GM23338 (cell line): Measurements from ENCODE around the gene TBX1. TPM values are rescaled to one million over a fixed set of nuclear protein-coding genes. Genes with fewer than 3 reads are reported as not detected.

Source experiments
- ATAC-seq: fragments of 200-7000 bp; cut with Tn5 transposase; 3 replicates; pipeline ENCODE4 v1.9.1; 2020
- DNase-seq: peaks from one replicate; pipeline ENCODE4 v3.0.0-alpha.2; 2015; ENCODE audit warnings: low spot score
- H2AFZ ChIP-seq: fragments of 200-600 bp; sonication (generic); 2 replicates; pipeline ENCODE4 v1.8.0; 2016; ENCODE audit warnings: antibody characterized with exemption, mild to moderate bottlenecking, moderate library complexity
- H3F3A ChIP-seq: fragments of 200-600 bp; sonication (generic); replicated peaks from 2 replicates; pipeline ENCODE4 v1.8.0; 2017; ENCODE audit warnings: antibody characterized with exemption, mixed run types, low read depth
- H3K27ac ChIP-seq: fragments of 200-600 bp; sonication (generic); 2 replicates; pipeline ENCODE4 v1.6.1; 2016; ENCODE audit warnings: low read depth
- H3K27me3 ChIP-seq: fragments of 200-600 bp; sonication (generic); 2 replicates; pipeline ENCODE4 v1.8.0; 2016; ENCODE audit warnings: mild to moderate bottlenecking, mixed run types, moderate library complexity; ENCODE audit not compliant: insufficient read depth
- H3K36me3 ChIP-seq: fragments of 200-600 bp; sonication (generic); 2 replicates; pipeline ENCODE4 v1.8.0; 2016; ENCODE audit warnings: mild to moderate bottlenecking; ENCODE audit not compliant: insufficient read depth
- H3K4me1 ChIP-seq: fragments of 200-600 bp; sonication (generic); 2 replicates; pipeline ENCODE4 v1.8.0; 2016; ENCODE audit warnings: mild to moderate bottlenecking, moderate library complexity; ENCODE audit not compliant: insufficient read depth
- H3K4me2 ChIP-seq: fragments of 200-600 bp; sonication (generic); 2 replicates; pipeline ENCODE4 v1.7.1; 2017; ENCODE audit warnings: mixed run types
- H3K4me3 ChIP-seq: fragments of 200-600 bp; sonication (generic); 2 replicates; pipeline ENCODE4 v1.6.1; 2016; ENCODE audit warnings: mixed run types
- H3K79me2 ChIP-seq: fragments of 200-600 bp; sonication (generic); replicated peaks from 2 replicates; pipeline ENCODE4 v1.8.0; 2017; ENCODE audit warnings: mild to moderate bottlenecking; ENCODE audit not compliant: insufficient read depth
- H3K9me2 ChIP-seq: fragments of 200-600 bp; sonication (generic); 2 replicates; pipeline ENCODE4 v1.8.0; 2017; ENCODE audit not compliant: insufficient read depth
- H4K20me1 ChIP-seq: fragments of 200-600 bp; sonication (generic); replicated peaks from 2 replicates; pipeline ENCODE4 v1.8.0; 2017; ENCODE audit warnings: mild to moderate bottlenecking; ENCODE audit not compliant: insufficient read depth
- H3K27ac Mint-ChIP-seq: 2 replicates; pipeline ENCODE4 v1.8.0; 2020; ENCODE audit warnings: inconsistent platforms, mild to moderate bottlenecking, moderate library complexity, mixed read lengths
- H3K27me3 Mint-ChIP-seq: 3 replicates; pipeline ENCODE4 v1.8.0; 2022; ENCODE audit warnings: low read depth, mild to moderate bottlenecking, moderate library complexity, mixed read lengths, inconsistent platforms; ENCODE audit not compliant: insufficient read depth, poor library complexity
- H3K36me3 Mint-ChIP-seq: 3 replicates; pipeline ENCODE4 v1.8.0; 2021; ENCODE audit warnings: low read depth, mild to moderate bottlenecking, inconsistent platforms, moderate library complexity, mixed read lengths
- H3K4me1 Mint-ChIP-seq: 3 replicates; pipeline ENCODE4 v1.8.0; 2020; ENCODE audit warnings: mild to moderate bottlenecking, inconsistent platforms, mixed read lengths
- H3K4me3 Mint-ChIP-seq: 3 replicates; pipeline ENCODE4 v1.8.0; 2021; ENCODE audit warnings: moderate library complexity, mild to moderate bottlenecking, inconsistent platforms, mixed read lengths
- H3K9me3 Mint-ChIP-seq: 3 replicates; pipeline ENCODE4 v1.8.0; 2020; ENCODE audit warnings: moderate library complexity, mild to moderate bottlenecking, inconsistent platforms, mixed read lengths
- CREB1 ChIP-seq: fragments of 250-450 bp; sonication (Bioruptor Pico); IDR thresholded peaks from 2 replicates; pipeline ENCODE4 v1.5.0; 2020; ENCODE audit warnings: low read depth, mild to moderate bottlenecking, moderate library complexity
- EZH2phosphoT487 ChIP-seq: fragments of 200-600 bp; sonication (generic); IDR thresholded peaks from one replicate; pipeline ENCODE4 v1.8.1; 2018; ENCODE audit warnings: antibody characterized with exemption; ENCODE audit not compliant: unreplicated experiment
- NANOG ChIP-seq: IDR thresholded peaks from 2 replicates; pipeline ENCODE4 v1.6.1; 2016; ENCODE audit warnings: antibody characterized with exemption, borderline replicate concordance
- POLR2AphosphoS5 ChIP-seq: IDR thresholded peaks from 2 replicates; pipeline ENCODE4 v1.6.1; 2016; ENCODE audit warnings: antibody characterized with exemption, low read depth
- ZNF114 ChIP-seq: fragments of 250-450 bp; sonication (Bioruptor Pico); IDR thresholded peaks from 2 replicates; pipeline ENCODE4 v1.5.0; 2020; ENCODE audit warnings: mild to moderate bottlenecking, moderate library complexity
- ZNF331 ChIP-seq: fragments of 250-450 bp; sonication (Bioruptor Pico); IDR thresholded peaks from 2 replicates; pipeline ENCODE4 v1.5.0; 2020; ENCODE audit warnings: low read depth, mild to moderate bottlenecking, moderate library complexity
- polyA plus RNA-seq: library from polyadenylated mRNA; unstranded; fragments of >200 nt; fragmentation: Nextera tagmentation; extraction: Ambion mirVana; gene quantifications from 2 replicates; pipeline ENCODE4 v1.2.1, GENCODE V29; 2016
- total RNA-seq: library from RNA; depleted of rRNA; stranded (reverse); fragments of >200 nt; shearing (Covaris generic); gene quantifications from 2 replicates; pipeline ENCODE4 v1.2.3, GENCODE V29; 2014
- TF ChIP-seq, protein P1 (sequence below): IDR thresholded peaks from 2 replicates; pipeline ENCODE4 v1.6.1; 2016; ENCODE audit warnings: antibody characterized with exemption
- TF ChIP-seq, protein P2 (sequence below), 2 experiments: fragments of 200-600 bp in 1 of 2; sonication (generic) in 1 of 2; conservative IDR thresholded peaks; 2 replicates each; pipeline versions ENCODE4 v1.5.1 to v1.6.1; 2016 to 2017; ENCODE audit warnings: antibody characterized with exemption in 2 of 2, low read depth in 2 of 2, mild to moderate bottlenecking in 2 of 2, moderate library complexity in 1 of 2
- TF ChIP-seq, protein P3 (sequence below): IDR thresholded peaks from one replicate; pipeline ENCODE4 v1.6.1; 2018; ENCODE audit warnings: antibody characterized with exemption; ENCODE audit not compliant: unreplicated experiment

Gene TBX1
- total and polyA plus RNA-seq, 2 experiments from 2014 or later, result 0.19 to 0.66 TPM

GRCh38 chr22:19814428-19814827 lies 53.9 kb downstream of the TBX1 start (continued):
- TF ChIP-seq, protein P1, sequence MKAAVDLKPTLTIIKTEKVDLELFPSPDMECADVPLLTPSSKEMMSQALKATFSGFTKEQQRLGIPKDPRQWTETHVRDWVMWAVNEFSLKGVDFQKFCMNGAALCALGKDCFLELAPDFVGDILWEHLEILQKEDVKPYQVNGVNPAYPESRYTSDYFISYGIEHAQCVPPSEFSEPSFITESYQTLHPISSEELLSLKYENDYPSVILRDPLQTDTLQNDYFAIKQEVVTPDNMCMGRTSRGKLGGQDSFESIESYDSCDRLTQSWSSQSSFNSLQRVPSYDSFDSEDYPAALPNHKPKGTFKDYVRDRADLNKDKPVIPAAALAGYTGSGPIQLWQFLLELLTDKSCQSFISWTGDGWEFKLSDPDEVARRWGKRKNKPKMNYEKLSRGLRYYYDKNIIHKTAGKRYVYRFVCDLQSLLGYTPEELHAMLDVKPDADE, result no peak
- TF ChIP-seq ZNF331 (no peak), EZH2phosphoT487 (no peak)

- no peak for ATAC-seq
- no peaks in the 10 kb centered on the region for H3K9me3 Mint-ChIP-seq
- Histone ChIP-seq H3K27ac (no peak overlapping the region), H3K9me2 (no peaks in the 10 kb centered on the region), H3K79me2 (no peaks in the 10 kb centered on the region), H3F3A (no peaks in the 10 kb centered on the region), H3K4me2 (no peak overlapping the region), H2AFZ (no peak overlapping the region), H3K4me1 (no peaks in the 10 kb centered on the region), H3K4me3 (no peak overlapping the region), H3K36me3 (no peaks in the 10 kb centered on the region), H3K27me3 (no peaks in the 10 kb centered on the region), H4K20me1 (no peaks in the 10 kb centered on the region; the same call in 1 of the 2 replicates)
- H3K4me1 Mint-ChIP-seq, result no peaks in the 10 kb centered on the region
- TF ChIP-seq, protein P2, sequence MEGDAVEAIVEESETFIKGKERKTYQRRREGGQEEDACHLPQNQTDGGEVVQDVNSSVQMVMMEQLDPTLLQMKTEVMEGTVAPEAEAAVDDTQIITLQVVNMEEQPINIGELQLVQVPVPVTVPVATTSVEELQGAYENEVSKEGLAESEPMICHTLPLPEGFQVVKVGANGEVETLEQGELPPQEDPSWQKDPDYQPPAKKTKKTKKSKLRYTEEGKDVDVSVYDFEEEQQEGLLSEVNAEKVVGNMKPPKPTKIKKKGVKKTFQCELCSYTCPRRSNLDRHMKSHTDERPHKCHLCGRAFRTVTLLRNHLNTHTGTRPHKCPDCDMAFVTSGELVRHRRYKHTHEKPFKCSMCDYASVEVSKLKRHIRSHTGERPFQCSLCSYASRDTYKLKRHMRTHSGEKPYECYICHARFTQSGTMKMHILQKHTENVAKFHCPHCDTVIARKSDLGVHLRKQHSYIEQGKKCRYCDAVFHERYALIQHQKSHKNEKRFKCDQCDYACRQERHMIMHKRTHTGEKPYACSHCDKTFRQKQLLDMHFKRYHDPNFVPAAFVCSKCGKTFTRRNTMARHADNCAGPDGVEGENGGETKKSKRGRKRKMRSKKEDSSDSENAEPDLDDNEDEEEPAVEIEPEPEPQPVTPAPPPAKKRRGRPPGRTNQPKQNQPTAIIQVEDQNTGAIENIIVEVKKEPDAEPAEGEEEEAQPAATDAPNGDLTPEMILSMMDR (conservative IDR thresholded peaks at IDR 0.05; ENCODE audit: low read depth in 2 of 2), result no peak
- TF ChIP-seq CREB1 (CRISPR knock-in tag), result no peak
- TF ChIP-seq POLR2AphosphoS5, result no peak
- TF ChIP-seq ZNF114 (CRISPR knock-in tag), result no peak
- H3K27me3 Mint-ChIP-seq, result peaks cover 8% of the 10 kb centered on the region
- DNase-seq, result no peak
- no peak overlapping the region for H3K27ac Mint-ChIP-seq
- no peak overlapping the region for H3K4me3 Mint-ChIP-seq
- H3K36me3 Mint-ChIP-seq, result no peaks in the 10 kb centered on the region
Observed at GRCh38 chr22:19815093-19815822, 54.7 kb downstream of the TBX1 start.

DNA sequence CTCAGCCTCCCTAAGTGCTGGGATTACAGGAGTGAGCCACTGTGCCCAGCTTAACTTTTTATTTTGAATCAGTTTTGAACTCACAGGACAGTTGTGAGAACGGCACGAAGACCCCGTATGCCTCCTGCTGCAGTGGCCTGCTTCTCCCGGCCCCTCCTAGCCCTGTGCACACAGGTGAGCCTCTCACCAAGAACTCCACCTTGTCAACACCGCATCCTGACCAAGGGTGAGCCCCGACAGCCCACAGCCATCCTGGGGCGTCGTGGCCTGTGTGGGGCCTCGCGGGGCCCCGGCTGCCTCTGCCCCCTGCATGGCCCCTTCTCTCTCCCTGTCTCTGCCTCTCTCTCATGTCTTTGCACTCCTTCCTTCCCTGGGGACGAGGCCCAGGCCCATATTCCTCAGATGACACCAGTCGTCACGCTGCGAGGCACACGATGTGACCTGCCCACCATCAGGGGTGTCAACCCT lies 55.3 kb downstream of the TBX1 start:
- H3K4me3 ChIP-seq, result no peak overlapping the region
- H3K9me3 Mint-ChIP-seq, result no peaks in the 10 kb centered on the region
- H2AFZ ChIP-seq, result no peak overlapping the region
- no peaks in the 10 kb centered on the region for H3K9me2 ChIP-seq
- no peaks in the 10 kb centered on the region for H3K36me3 ChIP-seq
- H3K4me1 Mint-ChIP-seq, result no peaks in the 10 kb centered on the region
- TF ChIP-seq POLR2AphosphoS5 (no peak), NANOG (no peak), ZNF331 (no peak)
- TF ChIP-seq, protein P1, result no peak
- TF ChIP-seq, protein P3, sequence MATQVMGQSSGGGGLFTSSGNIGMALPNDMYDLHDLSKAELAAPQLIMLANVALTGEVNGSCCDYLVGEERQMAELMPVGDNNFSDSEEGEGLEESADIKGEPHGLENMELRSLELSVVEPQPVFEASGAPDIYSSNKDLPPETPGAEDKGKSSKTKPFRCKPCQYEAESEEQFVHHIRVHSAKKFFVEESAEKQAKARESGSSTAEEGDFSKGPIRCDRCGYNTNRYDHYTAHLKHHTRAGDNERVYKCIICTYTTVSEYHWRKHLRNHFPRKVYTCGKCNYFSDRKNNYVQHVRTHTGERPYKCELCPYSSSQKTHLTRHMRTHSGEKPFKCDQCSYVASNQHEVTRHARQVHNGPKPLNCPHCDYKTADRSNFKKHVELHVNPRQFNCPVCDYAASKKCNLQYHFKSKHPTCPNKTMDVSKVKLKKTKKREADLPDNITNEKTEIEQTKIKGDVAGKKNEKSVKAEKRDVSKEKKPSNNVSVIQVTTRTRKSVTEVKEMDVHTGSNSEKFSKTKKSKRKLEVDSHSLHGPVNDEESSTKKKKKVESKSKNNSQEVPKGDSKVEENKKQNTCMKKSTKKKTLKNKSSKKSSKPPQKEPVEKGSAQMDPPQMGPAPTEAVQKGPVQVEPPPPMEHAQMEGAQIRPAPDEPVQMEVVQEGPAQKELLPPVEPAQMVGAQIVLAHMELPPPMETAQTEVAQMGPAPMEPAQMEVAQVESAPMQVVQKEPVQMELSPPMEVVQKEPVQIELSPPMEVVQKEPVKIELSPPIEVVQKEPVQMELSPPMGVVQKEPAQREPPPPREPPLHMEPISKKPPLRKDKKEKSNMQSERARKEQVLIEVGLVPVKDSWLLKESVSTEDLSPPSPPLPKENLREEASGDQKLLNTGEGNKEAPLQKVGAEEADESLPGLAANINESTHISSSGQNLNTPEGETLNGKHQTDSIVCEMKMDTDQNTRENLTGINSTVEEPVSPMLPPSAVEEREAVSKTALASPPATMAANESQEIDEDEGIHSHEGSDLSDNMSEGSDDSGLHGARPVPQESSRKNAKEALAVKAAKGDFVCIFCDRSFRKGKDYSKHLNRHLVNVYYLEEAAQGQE, result no peak
- TF ChIP-seq, protein P2 (conservative IDR thresholded peaks at IDR 0.05; ENCODE audit: low read depth in 2 of 2), result no peak
- no peak overlapping the region for H3K27ac ChIP-seq
- no peaks in the 10 kb centered on the region; the same call in 1 of the 2 replicates for H4K20me1 ChIP-seq
- no peaks in the 10 kb centered on the region for H3K36me3 Mint-ChIP-seq
- no peaks in the 10 kb centered on the region for H3K79me2 ChIP-seq
- H3K27ac Mint-ChIP-seq, result no peak overlapping the region
- DNase-seq (no peak), ATAC-seq (no peak)
- H3K4me1 ChIP-seq, result no peaks in the 10 kb centered on the region
- H3K4me3 Mint-ChIP-seq, result no peak overlapping the region
- peaks cover 8% of the 10 kb centered on the region for H3K27me3 Mint-ChIP-seq
- H3K4me2 ChIP-seq, result no peak overlapping the region
- no peaks in the 10 kb centered on the region for H3F3A ChIP-seq
- no peaks in the 10 kb centered on the region for H3K27me3 ChIP-seq
